T-helper 1 cell treated with Interleukin-12 subunit alpha and Interleukin-12 subunit beta and Interleukin-4 antibody, amounts not matched to agents 30 μg/mL and 1 μg/mL, for 36 hours (primary cell): Measurements from ENCODE around the gene PCDHGB5.
"Not testable (repeated sequence)": the region's sequence is repeated elsewhere in the genome, so short reads cannot be mapped to it uniquely, and the experiment has no call there.

Source experiments
- H3K27ac Mint-ChIP-seq: one replicate; pipeline ENCODE4 v1.8.0; 2021; ENCODE audit warnings: mild to moderate bottlenecking, mixed read lengths
- H3K27me3 Mint-ChIP-seq: one replicate; pipeline ENCODE4 v1.8.0; 2021; ENCODE audit warnings: low read depth, mixed read lengths
- H3K36me3 Mint-ChIP-seq: one replicate; pipeline ENCODE4 v1.8.0; 2021; ENCODE audit warnings: low read depth, mixed read lengths
- H3K4me1 Mint-ChIP-seq: one replicate; pipeline ENCODE4 v1.8.0; 2021; ENCODE audit warnings: low read depth, mixed read lengths
- H3K4me3 Mint-ChIP-seq: one replicate; pipeline ENCODE4 v1.8.0; 2021; ENCODE audit warnings: mild to moderate bottlenecking, moderate library complexity, mixed read lengths
- H3K9me3 Mint-ChIP-seq: one replicate; pipeline ENCODE4 v1.8.0; 2021; ENCODE audit warnings: mixed read lengths

The PCDHGB5 gene

DNA sequence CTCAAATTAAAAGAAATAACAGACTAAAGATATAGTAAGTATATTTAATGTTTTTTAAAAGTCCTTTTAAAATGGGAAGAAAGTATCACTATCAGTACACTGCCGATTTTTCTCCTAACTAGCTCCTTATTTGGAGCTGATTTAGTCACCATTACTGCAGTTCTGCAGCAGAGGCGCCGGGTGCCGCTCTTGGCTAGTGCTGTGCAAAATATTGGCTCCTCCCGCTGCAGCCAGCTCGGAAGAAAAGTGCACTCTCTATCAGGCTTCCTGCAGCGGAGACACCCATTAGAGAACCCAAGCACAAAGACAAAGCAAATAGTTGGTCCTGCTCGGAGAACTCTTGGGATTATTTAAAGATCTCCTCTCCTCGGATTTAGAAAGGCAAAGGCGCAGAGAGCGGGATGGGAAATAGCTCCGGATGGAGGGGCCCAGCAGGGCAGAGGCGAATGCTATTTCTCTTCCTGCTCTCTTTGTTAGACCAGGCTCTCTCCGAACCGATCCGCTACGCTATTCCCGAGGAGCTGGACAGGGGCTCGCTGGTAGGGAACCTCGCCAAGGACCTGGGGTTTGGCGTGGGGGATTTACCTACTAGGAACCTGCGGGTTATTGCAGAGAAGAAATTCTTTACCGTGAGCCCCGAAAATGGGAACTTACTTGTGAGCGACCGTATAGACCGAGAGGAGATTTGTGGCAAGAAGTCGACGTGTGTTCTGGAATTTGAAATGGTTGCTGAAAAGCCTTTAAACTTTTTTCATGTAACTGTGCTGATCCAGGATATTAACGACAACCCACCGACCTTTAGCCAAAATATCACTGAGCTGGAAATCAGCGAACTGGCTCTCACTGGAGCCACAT is 27.5 kb upstream of the PCDHGB5 start, which contains the start of gene PCDHGB3:
Gene PCDHGB3 (plus strand): TSS at position 249 of the 855 bp plus-strand sequence. CDS start 153 bp downstream, at position 402.
- H3K4me1 Mint-ChIP-seq, result peaks cover 2% of the 10 kb centered on the region
- H3K27ac Mint-ChIP-seq, result no peak within 1 kb of the TSS
- peaks cover 2% of the 10 kb centered on the region for H3K36me3 Mint-ChIP-seq
- H3K27me3 Mint-ChIP-seq, result peaks cover 26% of the 10 kb centered on the region
- H3K4me3 Mint-ChIP-seq, result peak within 1 kb of the TSS; percentile 70
- peaks cover 38% of the 10 kb centered on the region for H3K9me3 Mint-ChIP-seq

GRCh38 chr5:141371572-141372475 is 25.9 kb upstream of the PCDHGB5 start:
- Mint-ChIP-seq H3K4me1 (peaks cover 2% of the 10 kb centered on the region), H3K9me3 (peaks cover 36% of the 10 kb centered on the region), H3K36me3 (peaks cover 2% of the 10 kb centered on the region), H3K27ac (no peak overlapping the region), H3K27me3 (peaks cover 16% of the 10 kb centered on the region), H3K4me3 (no peak overlapping the region)

- Mint-ChIP-seq H3K9me3 (peaks cover 40% of the 10 kb centered on the region), H3K36me3 (peaks cover 2% of the 10 kb centered on the region), H3K27me3 (peaks cover 16% of the 10 kb centered on the region), H3K27ac (peak within 1 kb of the TSS; percentile 22), H3K4me3 (peak within 1 kb of the TSS; percentile 15), H3K4me1 (peaks cover 2% of the 10 kb centered on the region)
Measured at GRCh38 chr5:141373673-141374317, 24.0 kb upstream of the PCDHGB5 start, which contains the start of gene PCDHGA6. TSS of gene PCDHGA6 (plus strand) at chr5:141373891. CDS start at chr5:141374084, 193 bp downstream.

DNA sequence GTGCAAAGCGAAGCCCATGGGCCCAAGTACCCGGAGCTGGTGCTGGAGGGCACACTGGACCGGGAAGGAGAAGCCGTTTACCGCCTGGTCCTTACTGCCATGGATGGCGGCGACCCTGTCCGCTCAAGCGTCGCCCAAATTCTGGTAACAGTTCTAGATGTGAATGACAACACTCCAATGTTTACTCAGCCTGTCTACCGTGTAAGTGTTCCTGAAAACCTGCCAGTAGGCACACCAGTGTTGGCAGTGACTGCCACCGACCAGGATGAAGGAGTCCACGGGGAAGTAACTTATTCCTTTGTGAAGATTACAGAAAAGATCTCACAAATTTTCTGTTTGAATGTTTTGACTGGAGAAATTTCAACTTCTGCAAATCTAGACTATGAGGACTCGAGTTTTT is 23.1 kb upstream of the PCDHGB5 start:
- peaks cover 2% of the 10 kb centered on the region for H3K36me3 Mint-ChIP-seq
- H3K27ac Mint-ChIP-seq, result no peak overlapping the region
- H3K27me3 Mint-ChIP-seq, result peaks cover 16% of the 10 kb centered on the region
- peaks cover 40% of the 10 kb centered on the region for H3K9me3 Mint-ChIP-seq
- peaks cover 2% of the 10 kb centered on the region for H3K4me1 Mint-ChIP-seq
- H3K4me3 Mint-ChIP-seq, result no peak overlapping the region

DNA sequence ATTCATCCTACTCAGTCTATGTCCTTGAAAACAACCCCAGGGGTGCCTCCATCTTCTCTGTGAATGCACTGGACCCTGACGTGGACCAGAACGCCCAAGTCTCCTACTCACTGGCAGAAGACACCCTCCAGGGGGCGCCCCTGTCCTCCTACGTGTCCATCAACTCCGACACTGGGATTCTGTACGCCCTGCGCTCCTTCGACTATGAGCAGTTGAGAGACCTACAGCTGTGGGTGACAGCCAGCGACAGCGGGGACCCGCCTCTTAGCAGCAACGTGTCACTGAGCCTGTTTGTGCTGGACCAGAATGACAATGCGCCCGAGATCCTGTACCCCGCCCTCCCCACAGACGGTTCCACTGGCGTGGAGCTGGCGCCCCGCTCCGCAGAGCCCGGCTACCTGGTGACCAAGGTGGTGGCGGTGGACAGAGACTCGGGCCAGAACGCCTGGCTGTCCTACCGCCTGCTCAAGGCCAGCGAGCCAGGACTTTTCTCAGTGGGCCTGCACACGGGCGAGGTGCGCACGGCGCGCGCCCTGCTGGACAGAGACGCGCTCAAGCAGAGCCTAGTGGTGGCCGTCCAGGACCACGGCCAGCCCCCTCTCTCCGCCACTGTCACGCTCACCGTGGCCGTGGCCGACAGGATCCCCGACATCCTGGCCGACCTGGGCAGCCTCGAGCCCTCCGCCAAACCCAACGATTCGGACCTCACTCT is 22.1 kb upstream of the PCDHGB5 start:
- H3K27me3 Mint-ChIP-seq, result peaks cover 18% of the 10 kb centered on the region
- not testable (repeated sequence) for H3K27ac Mint-ChIP-seq, H3K4me3 Mint-ChIP-seq, H3K36me3 Mint-ChIP-seq, H3K4me1 Mint-ChIP-seq
- peaks cover 40% of the 10 kb centered on the region for H3K9me3 Mint-ChIP-seq

DNA sequence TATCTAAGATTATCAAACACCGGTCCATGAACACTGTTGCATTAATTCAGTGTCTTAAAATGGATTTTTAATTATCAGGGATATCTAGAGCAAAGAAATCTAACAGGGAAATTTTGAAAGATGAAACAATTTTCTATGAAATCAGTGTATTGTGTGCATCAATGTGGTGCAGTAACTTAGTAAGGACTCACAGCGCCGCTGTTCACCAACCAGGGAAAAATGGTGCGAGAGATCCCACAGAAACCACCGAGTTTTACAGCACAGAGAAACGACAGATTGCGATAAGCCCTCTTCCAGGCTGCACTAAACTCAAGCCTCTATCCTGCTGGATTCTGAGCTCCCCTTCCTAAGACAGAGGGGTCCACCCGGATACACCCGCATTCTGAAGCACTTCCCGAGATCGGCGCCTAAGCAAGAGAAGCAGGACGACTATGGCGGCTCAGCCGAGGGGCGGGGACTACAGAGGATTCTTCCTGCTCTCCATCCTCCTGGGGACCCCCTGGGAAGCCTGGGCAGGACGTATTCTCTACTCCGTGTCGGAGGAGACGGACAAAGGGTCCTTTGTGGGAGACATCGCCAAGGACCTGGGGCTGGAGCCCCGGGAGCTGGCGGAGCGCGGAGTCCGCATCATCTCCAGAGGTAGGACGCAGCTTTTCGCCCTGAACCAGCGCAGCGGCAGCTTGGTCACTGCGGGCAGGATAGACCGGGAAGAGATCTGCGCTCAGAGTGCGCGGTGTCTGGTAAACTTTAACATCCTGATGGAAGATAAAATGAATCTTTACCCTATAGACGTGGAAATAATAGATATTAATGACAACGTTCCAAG is 15.1 kb upstream of the PCDHGB5 start, which contains the start of gene PCDHGA7:
Gene PCDHGA7 (plus strand): TSS at position 274 of the 826 bp plus-strand sequence. CDS start 158 bp downstream, at position 432.
- Mint-ChIP-seq H3K36me3 (no peaks in the 10 kb centered on the region), H3K9me3 (peaks cover 30% of the 10 kb centered on the region), H3K27me3 (peaks cover 31% of the 10 kb centered on the region), H3K27ac (no peak within 1 kb of the TSS), H3K4me3 (peak within 1 kb of the TSS; percentile 78), H3K4me1 (no peaks in the 10 kb centered on the region)

GRCh38 chr5:141383345-141383744 is 14.4 kb upstream of the PCDHGB5 start:
- peaks cover 33% of the 10 kb centered on the region for H3K27me3 Mint-ChIP-seq
- H3K27ac Mint-ChIP-seq, result no peak overlapping the region
- no peaks in the 10 kb centered on the region for H3K4me1 Mint-ChIP-seq
- H3K9me3 Mint-ChIP-seq, result peaks cover 31% of the 10 kb centered on the region
- H3K36me3 Mint-ChIP-seq, result no peaks in the 10 kb centered on the region
- peak overlapping the region; percentile 78 for H3K4me3 Mint-ChIP-seq

DNA sequence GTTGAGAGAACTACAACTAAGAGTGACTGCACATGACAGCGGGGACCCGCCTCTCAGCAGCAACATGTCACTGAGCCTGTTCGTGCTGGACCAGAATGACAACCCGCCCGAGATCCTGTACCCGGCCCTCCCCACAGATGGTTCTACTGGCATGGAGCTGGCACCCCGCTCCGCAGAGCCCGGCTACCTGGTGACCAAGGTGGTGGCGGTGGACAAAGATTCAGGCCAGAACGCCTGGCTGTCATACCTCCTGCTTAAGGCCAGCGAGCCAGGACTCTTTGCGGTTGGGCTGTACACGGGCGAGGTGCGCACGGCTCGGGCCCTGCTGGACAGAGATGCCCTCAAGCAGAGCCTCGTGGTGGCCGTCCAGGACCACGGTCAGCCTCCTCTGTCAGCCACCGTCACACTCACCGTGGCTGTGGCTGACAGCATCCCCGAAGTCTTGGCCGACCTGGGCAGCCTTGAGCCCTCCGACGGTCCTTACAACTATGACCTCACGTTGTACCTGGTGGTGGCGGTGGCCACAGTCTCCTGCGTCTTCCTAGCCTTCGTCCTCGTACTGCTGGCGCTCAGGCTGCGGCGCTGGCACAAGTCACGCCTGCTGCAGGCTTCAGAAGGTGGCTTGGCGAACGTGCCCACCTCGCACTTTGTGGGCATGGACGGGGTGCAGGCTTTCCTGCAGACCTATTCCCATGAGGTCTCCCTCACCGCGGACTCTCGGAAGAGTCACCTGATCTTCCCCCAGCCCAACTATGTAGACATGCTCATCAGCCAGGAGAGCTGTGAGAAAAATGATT is 13.1 kb upstream of the PCDHGB5 start:
- Mint-ChIP-seq H3K4me3 (no peak overlapping the region), H3K27me3 (peaks cover 35% of the 10 kb centered on the region), H3K27ac (no peak overlapping the region), H3K9me3 (peaks cover 40% of the 10 kb centered on the region), H3K36me3 (peaks cover 2% of the 10 kb centered on the region), H3K4me1 (no peaks in the 10 kb centered on the region)

GRCh38 chr5:141387557-141388311 is 10.0 kb upstream of the PCDHGB5 start, which contains the start of gene PCDHGB4:
TSS of gene PCDHGB4 (plus strand) at chr5:141387698. CDS start at chr5:141387885, 187 bp downstream.
- not testable (repeated sequence) for H3K4me1 Mint-ChIP-seq, H3K36me3 Mint-ChIP-seq, H3K27ac Mint-ChIP-seq, H3K4me3 Mint-ChIP-seq
- H3K27me3 Mint-ChIP-seq, result peaks cover 28% of the 10 kb centered on the region
- H3K9me3 Mint-ChIP-seq, result peaks cover 48% of the 10 kb centered on the region

DNA sequence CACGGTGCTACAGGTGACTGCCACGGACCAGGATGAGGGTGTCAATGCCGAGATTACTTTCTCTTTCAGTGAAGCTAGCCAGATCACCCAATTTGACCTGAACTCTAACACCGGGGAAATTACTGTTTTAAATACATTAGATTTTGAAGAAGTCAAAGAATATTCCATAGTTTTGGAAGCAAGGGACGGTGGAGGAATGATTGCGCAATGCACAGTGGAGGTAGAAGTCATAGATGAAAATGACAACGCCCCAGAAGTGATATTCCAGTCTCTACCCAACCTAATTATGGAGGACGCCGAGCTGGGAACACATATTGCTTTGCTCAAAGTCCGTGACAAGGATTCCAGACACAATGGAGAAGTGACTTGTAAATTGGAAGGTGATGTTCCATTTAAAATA is 9.1 kb upstream of the PCDHGB5 start:
- H3K4me3 Mint-ChIP-seq, result no peak overlapping the region
- peaks cover 25% of the 10 kb centered on the region for H3K27me3 Mint-ChIP-seq
- H3K9me3 Mint-ChIP-seq, result peaks cover 48% of the 10 kb centered on the region
- H3K27ac Mint-ChIP-seq, result no peak overlapping the region
- H3K36me3 Mint-ChIP-seq, result peaks cover 2% of the 10 kb centered on the region
- no peaks in the 10 kb centered on the region for H3K4me1 Mint-ChIP-seq

GRCh38 chr5:141389153-141390042 is 8.3 kb upstream of the PCDHGB5 start:
- no peak overlapping the region for H3K4me3 Mint-ChIP-seq
- H3K27ac Mint-ChIP-seq, result no peak overlapping the region
- H3K36me3 Mint-ChIP-seq, result peaks cover 2% of the 10 kb centered on the region
- H3K4me1 Mint-ChIP-seq, result no peaks in the 10 kb centered on the region
- peaks cover 48% of the 10 kb centered on the region for H3K9me3 Mint-ChIP-seq
- peaks cover 31% of the 10 kb centered on the region for H3K27me3 Mint-ChIP-seq
